WTC11 (cell line): ENCODE data around the gene TMEM245.

Experiments used
- ATF1 ChIP-seq: sonication (generic); formaldehyde crosslinking; IDR thresholded peaks from 2 replicates; pipeline ENCODE4 v1.8.1; 2023; ENCODE audit warnings: mild to moderate bottlenecking, moderate library complexity, missing genetic modification reagents
- JUN ChIP-seq: sonication (generic); formaldehyde crosslinking; IDR thresholded peaks from 2 replicates; pipeline ENCODE4 v1.8.0; 2023; ENCODE audit warnings: mild to moderate bottlenecking, missing genetic modification reagents
- RELA ChIP-seq: sonication (generic); formaldehyde crosslinking; IDR thresholded peaks from 2 replicates; pipeline ENCODE4 v1.8.1; 2022; ENCODE audit warnings: missing genetic modification reagents, mild to moderate bottlenecking, borderline replicate concordance
- ZNF121 ChIP-seq: sonication (generic); formaldehyde crosslinking; IDR thresholded peaks from 2 replicates; pipeline ENCODE4 v1.8.0; 2023; ENCODE audit warnings: missing genetic modification reagents
- ZNF232 ChIP-seq: sonication (generic); formaldehyde crosslinking; IDR thresholded peaks from 2 replicates; pipeline ENCODE4 v1.8.0; 2022; ENCODE audit warnings: mild to moderate bottlenecking, missing genetic modification reagents
- ZNF423 ChIP-seq: fragments of 250-450 bp; sonication (Bioruptor Pico); IDR thresholded peaks from 2 replicates; pipeline ENCODE4 v2.1.2; 2022; ENCODE audit warnings: mild to moderate bottlenecking, moderate library complexity
- TF ChIP-seq, protein P1 (sequence below): sonication (generic); formaldehyde crosslinking; IDR thresholded peaks from 2 replicates; pipeline ENCODE4 v1.8.1; 2023; ENCODE audit warnings: mild to moderate bottlenecking, missing genetic modification reagents, moderate library complexity
- TF ChIP-seq, protein P2 (sequence below): sonication (generic); formaldehyde crosslinking; IDR thresholded peaks from 2 replicates; pipeline ENCODE4 v1.8.1; 2022; ENCODE audit warnings: mild to moderate bottlenecking, missing genetic modification reagents, moderate library complexity, borderline replicate concordance
- TF ChIP-seq, protein P3 (sequence below): fragments of 200-600 bp; IDR thresholded peaks from 2 replicates; pipeline ENCODE4 v1.8.0; 2022; ENCODE audit warnings: antibody characterized with exemption
- TF ChIP-seq, protein P4 (sequence below): sonication (generic); formaldehyde crosslinking; IDR thresholded peaks from 2 replicates; pipeline ENCODE4 v1.8.1; 2022; ENCODE audit warnings: low read depth, mild to moderate bottlenecking, moderate library complexity, missing genetic modification reagents, borderline replicate concordance
- TF ChIP-seq, protein P5 (sequence below): sonication (generic); formaldehyde crosslinking; IDR thresholded peaks from 2 replicates; pipeline ENCODE4 v1.8.0; 2022; ENCODE audit warnings: mild to moderate bottlenecking, missing genetic modification reagents

DNA sequence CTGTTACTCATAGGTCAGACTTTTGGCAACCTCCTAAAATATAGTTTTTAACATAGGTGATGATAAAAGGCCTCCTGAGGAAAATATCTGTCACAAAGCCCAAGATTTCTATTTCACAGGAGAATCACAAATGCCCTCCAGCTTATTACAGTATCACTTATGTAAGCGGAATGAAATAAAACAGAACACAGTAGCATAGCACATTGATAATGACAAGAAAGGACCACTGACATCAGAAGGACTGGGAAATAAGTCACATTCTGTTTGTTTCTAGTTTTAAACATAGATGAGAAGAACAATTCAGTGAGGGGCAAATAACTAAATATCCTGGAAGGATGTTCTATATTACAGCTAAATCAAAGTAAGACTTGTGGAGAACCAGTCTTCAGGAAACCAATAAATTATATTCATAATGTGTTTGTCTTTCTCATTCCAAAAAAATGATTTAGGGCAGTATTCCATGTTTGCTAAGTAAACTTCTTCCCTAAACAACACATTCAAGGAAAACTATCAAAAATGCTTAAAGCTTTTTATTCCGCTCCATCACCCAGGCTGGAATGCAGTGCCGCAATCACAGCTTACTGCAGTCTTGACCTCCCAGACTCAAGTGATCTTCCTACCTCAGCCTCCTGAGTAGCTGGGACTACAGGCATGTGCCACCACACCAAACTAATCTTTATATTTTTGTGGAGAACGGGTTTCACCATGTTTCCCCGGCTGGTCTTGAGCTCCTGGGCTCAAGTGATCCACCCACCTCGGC lies 85.6 kb downstream of the TMEM245 start:
- TF ChIP-seq, protein P1, sequence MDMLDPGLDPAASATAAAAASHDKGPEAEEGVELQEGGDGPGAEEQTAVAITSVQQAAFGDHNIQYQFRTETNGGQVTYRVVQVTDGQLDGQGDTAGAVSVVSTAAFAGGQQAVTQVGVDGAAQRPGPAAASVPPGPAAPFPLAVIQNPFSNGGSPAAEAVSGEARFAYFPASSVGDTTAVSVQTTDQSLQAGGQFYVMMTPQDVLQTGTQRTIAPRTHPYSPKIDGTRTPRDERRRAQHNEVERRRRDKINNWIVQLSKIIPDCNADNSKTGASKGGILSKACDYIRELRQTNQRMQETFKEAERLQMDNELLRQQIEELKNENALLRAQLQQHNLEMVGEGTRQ (CRISPR knock-in tag) = no peak
- TF ChIP-seq, protein P2, sequence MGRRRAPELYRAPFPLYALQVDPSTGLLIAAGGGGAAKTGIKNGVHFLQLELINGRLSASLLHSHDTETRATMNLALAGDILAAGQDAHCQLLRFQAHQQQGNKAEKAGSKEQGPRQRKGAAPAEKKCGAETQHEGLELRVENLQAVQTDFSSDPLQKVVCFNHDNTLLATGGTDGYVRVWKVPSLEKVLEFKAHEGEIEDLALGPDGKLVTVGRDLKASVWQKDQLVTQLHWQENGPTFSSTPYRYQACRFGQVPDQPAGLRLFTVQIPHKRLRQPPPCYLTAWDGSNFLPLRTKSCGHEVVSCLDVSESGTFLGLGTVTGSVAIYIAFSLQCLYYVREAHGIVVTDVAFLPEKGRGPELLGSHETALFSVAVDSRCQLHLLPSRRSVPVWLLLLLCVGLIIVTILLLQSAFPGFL (CRISPR knock-in tag) = no peak
- TF ChIP-seq, protein P3, sequence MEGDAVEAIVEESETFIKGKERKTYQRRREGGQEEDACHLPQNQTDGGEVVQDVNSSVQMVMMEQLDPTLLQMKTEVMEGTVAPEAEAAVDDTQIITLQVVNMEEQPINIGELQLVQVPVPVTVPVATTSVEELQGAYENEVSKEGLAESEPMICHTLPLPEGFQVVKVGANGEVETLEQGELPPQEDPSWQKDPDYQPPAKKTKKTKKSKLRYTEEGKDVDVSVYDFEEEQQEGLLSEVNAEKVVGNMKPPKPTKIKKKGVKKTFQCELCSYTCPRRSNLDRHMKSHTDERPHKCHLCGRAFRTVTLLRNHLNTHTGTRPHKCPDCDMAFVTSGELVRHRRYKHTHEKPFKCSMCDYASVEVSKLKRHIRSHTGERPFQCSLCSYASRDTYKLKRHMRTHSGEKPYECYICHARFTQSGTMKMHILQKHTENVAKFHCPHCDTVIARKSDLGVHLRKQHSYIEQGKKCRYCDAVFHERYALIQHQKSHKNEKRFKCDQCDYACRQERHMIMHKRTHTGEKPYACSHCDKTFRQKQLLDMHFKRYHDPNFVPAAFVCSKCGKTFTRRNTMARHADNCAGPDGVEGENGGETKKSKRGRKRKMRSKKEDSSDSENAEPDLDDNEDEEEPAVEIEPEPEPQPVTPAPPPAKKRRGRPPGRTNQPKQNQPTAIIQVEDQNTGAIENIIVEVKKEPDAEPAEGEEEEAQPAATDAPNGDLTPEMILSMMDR = no peak
- TF ChIP-seq, protein P4, sequence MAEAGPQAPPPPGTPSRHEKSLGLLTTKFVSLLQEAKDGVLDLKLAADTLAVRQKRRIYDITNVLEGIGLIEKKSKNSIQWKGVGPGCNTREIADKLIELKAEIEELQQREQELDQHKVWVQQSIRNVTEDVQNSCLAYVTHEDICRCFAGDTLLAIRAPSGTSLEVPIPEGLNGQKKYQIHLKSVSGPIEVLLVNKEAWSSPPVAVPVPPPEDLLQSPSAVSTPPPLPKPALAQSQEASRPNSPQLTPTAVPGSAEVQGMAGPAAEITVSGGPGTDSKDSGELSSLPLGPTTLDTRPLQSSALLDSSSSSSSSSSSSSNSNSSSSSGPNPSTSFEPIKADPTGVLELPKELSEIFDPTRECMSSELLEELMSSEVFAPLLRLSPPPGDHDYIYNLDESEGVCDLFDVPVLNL = no peak
- TF ChIP-seq, protein P5, sequence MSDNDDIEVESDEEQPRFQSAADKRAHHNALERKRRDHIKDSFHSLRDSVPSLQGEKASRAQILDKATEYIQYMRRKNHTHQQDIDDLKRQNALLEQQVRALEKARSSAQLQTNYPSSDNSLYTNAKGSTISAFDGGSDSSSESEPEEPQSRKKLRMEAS = no peak
- TF ChIP-seq RELA (CRISPR knock-in tag) (no peak), ZNF121 (CRISPR knock-in tag) (no peak), ZNF423 (CRISPR knock-in tag) (no peak), ATF1 (CRISPR knock-in tag) (no peak), JUN (no peak), ZNF232 (CRISPR knock-in tag) (no peak)
